ENCODE data around the gene CYP39A1. TPM values are rescaled to one million over a fixed set of nuclear protein-coding genes. Genes with fewer than 3 reads are reported as not detected.

CYP39A1 gene
- total RNA-seq, 6 experiments from 2014 or later = not detected

DNA sequence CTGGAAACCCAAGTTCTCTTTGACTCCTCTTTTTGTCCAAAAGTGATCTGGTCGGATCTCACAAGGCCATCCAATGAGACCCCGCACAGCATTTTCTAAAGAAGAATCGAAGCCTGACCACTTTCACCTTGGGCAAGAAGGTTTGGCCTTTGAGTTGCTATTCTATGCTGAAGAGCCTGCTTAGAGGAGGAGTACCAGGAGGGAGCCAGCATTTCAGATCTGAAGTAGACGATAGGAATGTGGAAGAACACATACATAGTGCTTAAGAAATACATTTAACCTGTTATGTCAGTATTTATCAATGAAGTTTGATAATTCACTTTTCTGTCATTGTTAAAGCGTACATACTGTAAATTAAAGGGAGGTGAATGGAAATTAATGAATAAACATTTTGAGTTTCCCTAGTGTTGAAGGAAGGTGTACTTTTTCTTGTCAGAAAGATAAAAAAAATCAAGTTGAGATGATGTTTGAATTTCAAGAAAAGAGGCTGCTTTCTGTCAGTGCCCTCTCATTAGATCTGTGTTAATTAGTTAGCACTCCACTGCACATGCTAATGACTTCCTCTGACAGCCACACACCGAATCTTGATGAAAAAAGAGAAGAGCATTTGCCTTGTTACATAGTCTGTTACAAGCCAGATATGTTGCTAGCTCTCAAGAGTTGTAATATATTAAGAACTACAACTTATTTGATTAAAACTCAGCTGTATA, 24.1 kb upstream of the CYP39A1 start:
- Mint-ChIP-seq H3K27ac (no peak overlapping the region), H3K4me1 (ENCODE audit: low read depth) (no peaks in the 10 kb centered on the region), H3K27me3 (ENCODE audit: insufficient read depth) (no peaks in the 10 kb centered on the region), H3K9me3 (no peaks in the 10 kb centered on the region; the same call in 1 of the 2 replicates), H3K36me3 (ENCODE audit: low read depth) (no peaks in the 10 kb centered on the region), H3K4me3 (no peak overlapping the region)
- DNase-seq = no peak
- TF ChIP-seq, protein P1, sequence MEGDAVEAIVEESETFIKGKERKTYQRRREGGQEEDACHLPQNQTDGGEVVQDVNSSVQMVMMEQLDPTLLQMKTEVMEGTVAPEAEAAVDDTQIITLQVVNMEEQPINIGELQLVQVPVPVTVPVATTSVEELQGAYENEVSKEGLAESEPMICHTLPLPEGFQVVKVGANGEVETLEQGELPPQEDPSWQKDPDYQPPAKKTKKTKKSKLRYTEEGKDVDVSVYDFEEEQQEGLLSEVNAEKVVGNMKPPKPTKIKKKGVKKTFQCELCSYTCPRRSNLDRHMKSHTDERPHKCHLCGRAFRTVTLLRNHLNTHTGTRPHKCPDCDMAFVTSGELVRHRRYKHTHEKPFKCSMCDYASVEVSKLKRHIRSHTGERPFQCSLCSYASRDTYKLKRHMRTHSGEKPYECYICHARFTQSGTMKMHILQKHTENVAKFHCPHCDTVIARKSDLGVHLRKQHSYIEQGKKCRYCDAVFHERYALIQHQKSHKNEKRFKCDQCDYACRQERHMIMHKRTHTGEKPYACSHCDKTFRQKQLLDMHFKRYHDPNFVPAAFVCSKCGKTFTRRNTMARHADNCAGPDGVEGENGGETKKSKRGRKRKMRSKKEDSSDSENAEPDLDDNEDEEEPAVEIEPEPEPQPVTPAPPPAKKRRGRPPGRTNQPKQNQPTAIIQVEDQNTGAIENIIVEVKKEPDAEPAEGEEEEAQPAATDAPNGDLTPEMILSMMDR (IDR thresholded peaks at IDR 0.05) = no peak

DNA sequence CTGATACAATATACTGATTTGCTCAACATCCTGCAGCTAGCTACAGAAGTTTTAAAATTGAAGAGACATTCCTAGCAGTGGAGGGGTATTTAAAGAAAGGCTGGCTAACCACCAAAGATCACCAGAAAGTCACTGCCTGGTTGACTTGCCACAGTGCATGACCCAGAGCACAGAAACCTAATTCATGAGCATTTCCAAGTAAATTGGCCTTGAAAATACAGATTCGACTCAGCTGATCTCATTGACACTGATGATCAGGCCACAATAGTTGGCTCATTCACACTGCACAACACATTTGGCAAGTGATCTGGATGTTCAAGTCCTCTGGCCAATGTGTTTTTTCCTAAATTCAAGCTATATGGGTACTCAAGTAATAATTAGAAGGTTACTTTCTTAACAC, 21.8 kb upstream of the CYP39A1 start:
- Mint-ChIP-seq H3K36me3 (ENCODE audit: low read depth) (no peaks in the 10 kb centered on the region), H3K4me3 (no peak overlapping the region), H3K27ac (no peak overlapping the region), H3K9me3 (no peaks in the 10 kb centered on the region), H3K27me3 (ENCODE audit: insufficient read depth) (no peaks in the 10 kb centered on the region), H3K4me1 (ENCODE audit: low read depth) (no peaks in the 10 kb centered on the region)
- TF ChIP-seq, protein P1 (IDR thresholded peaks at IDR 0.05) = no peak
- DNase-seq = no peak

DNA sequence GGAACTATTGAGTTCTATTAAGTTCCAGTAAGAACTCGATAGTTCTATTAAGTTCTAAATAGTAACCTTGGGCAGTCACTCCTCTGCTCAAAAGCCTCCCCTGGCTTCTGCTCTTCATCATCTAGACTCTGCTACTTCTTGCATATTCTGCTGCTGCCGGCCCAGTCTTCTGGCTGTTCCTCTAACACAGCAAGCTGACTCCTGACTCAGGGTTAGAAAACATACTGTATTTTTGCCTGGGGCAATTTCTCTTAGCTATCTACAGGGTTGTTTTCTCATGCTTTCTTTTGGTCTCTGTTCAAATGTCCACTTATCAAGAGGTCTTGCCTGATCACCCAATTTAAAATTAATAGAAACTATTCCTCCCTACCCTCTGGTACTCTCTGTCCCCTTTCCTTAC, 14.8 kb upstream of the CYP39A1 start:
- Mint-ChIP-seq H3K27me3 (ENCODE audit: insufficient read depth) (peaks cover 2% of the 10 kb centered on the region; the same call in 1 of the 2 replicates), H3K27ac (no peak overlapping the region), H3K9me3 (no peaks in the 10 kb centered on the region), H3K36me3 (ENCODE audit: low read depth) (no peaks in the 10 kb centered on the region), H3K4me3 (no peak overlapping the region), H3K4me1 (ENCODE audit: low read depth) (no peaks in the 10 kb centered on the region)
- TF ChIP-seq, protein P1 (IDR thresholded peaks at IDR 0.05) = no peak
- no peak for DNase-seq

DNA sequence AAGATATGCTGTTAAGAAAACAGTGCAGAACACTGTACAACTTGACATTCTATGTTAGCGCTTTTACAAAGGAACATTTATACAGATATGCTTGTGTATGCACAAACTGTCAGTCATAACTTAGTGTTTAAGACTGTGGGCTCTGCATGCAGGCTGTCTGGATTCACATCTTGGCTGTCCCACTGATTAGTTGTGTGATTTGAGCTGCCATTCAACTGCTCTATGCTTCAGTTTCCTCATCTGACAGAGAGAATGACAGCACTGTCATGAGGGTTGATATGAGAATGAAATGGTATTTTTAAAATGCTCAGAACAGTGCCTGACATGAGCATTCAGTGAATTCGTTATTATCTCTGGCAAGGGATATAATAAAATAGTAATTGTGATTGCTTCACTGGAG, 8.9 kb upstream of the CYP39A1 start:
- no peaks in the 10 kb centered on the region for H3K36me3 Mint-ChIP-seq (ENCODE audit: low read depth)
- H3K27ac Mint-ChIP-seq = no peak overlapping the region
- no peak overlapping the region for H3K4me3 Mint-ChIP-seq
- no peaks in the 10 kb centered on the region for H3K4me1 Mint-ChIP-seq (ENCODE audit: low read depth)
- peaks cover 2% of the 10 kb centered on the region; the same call in 1 of the 2 replicates for H3K27me3 Mint-ChIP-seq (ENCODE audit: insufficient read depth)
- no peaks in the 10 kb centered on the region for H3K9me3 Mint-ChIP-seq
- no peak for DNase-seq
- TF ChIP-seq, protein P1 (IDR thresholded peaks at IDR 0.05) = no peak

DNA sequence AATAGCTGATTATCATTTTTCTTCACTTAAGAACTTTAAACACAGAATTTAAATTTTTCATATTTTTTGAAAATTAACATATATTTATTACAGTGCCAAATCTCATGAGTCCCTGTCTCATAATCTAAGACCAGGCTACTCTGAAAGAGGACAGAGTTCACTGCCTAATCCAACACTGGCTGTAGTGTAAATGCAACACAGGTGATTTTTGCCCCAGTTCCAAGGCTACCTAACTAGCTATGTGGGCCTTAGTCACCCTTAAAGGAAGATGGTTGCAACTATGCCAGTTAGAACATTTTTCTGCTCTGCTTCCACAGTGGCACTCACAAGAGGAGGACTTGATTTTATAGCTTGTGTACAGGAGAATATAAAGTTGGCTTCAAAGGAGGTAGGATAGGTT, 5.0 kb upstream of the CYP39A1 start:
- no peak overlapping the region for H3K27ac Mint-ChIP-seq
- TF ChIP-seq, protein P1 (IDR thresholded peaks at IDR 0.05) = no peak
- H3K27me3 Mint-ChIP-seq (ENCODE audit: insufficient read depth) = peaks cover under 1% of the 10 kb centered on the region
- no peak for DNase-seq
- peaks cover 7% of the 10 kb centered on the region for H3K4me1 Mint-ChIP-seq (ENCODE audit: low read depth)
- H3K36me3 Mint-ChIP-seq (ENCODE audit: low read depth) = no peaks in the 10 kb centered on the region
- H3K9me3 Mint-ChIP-seq = no peaks in the 10 kb centered on the region
- no peak overlapping the region for H3K4me3 Mint-ChIP-seq

Measured in HFFc6 (cell line).